Effector memory CD8-positive, alpha-beta T cell (primary cell): ENCODE measurements around the gene PRKD1.
"Not testable (repeated sequence)": the region's sequence is repeated elsewhere in the genome, so short reads cannot be mapped to it uniquely, and the experiment has no call there.

Source experiments
- ATAC-seq: fragments of 150-1000 bp; cut with Tn5 transposase; replicated peaks from 2 replicates; pipeline ENCODE4 v1.10.0; 2021; ENCODE audit warnings: mild to moderate bottlenecking, moderate library complexity
- DNase-seq, 3 experiments: peaks; one replicate each; pipeline ENCODE4 v3.0.0; 2021
- H3K27ac Mint-ChIP-seq, 2 donors: one replicate each; pipeline ENCODE4 v1.8.0; 2022; ENCODE audit warnings: mild to moderate bottlenecking in 2 of 2, mixed read lengths in 2 of 2, moderate library complexity in 2 of 2
- H3K27me3 Mint-ChIP-seq, 2 donors: one replicate each; pipeline ENCODE4 v1.8.0; 2022; ENCODE audit warnings: mixed read lengths in 2 of 2
- H3K36me3 Mint-ChIP-seq: one replicate; pipeline ENCODE4 v1.8.0; 2022; ENCODE audit warnings: mild to moderate bottlenecking, moderate library complexity, mixed read lengths; ENCODE audit not compliant: insufficient read depth
- H3K4me1 Mint-ChIP-seq, 2 donors: one replicate each; pipeline ENCODE4 v1.8.0; 2022; ENCODE audit warnings: low read depth in 2 of 2, mixed read lengths in 2 of 2
- H3K4me3 Mint-ChIP-seq, 2 donors: one replicate each; pipeline ENCODE4 v1.8.0; 2022; ENCODE audit warnings: mild to moderate bottlenecking in 2 of 2, mixed read lengths in 2 of 2, moderate library complexity in 2 of 2
- H3K9me3 Mint-ChIP-seq, 2 donors: one replicate each; pipeline ENCODE4 v1.8.0; 2022; ENCODE audit warnings: mixed read lengths in 2 of 2

Gene PRKD1

GRCh38 chr14:29798108-29798663, 129.5 kb downstream of the PRKD1 start:
- Mint-ChIP-seq H3K27me3 (no peaks in the 10 kb centered on the region), H3K4me1 (no peaks in the 10 kb centered on the region), H3K36me3 (no peaks in the 10 kb centered on the region), H3K4me3 (no peak overlapping the region), H3K9me3 (peaks cover 3 to 13% of the 10 kb centered on the region in 2 donors), H3K27ac (no peak overlapping the region)
- ATAC-seq (no peak), DNase-seq (no peak)

DNA sequence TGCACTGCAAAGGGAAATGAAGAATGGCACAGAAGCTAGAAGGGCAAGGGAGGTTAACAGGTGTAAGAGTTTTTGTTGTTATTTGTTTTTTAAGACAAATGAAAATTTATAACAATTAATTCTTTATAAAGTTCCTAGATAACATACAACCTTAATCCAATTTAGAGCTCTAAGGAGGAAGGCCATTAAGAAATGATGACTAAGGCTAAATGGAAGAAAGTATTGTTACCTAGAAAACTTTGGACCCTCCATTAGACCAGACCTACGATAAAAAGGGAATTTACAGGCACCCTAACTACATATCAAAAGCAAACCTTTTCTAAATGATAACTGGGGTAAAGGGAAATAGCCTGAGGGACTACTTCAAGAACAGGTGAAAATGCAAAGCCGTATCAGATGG, 130.8 kb downstream of the PRKD1 start:
- H3K36me3 Mint-ChIP-seq, result no peaks in the 10 kb centered on the region
- no peaks in the 10 kb centered on the region for H3K27me3 Mint-ChIP-seq
- DNase-seq (no peak), ATAC-seq (no peak)
- no peak overlapping the region for H3K4me3 Mint-ChIP-seq
- peaks cover 3 to 13% of the 10 kb centered on the region in 2 donors for H3K9me3 Mint-ChIP-seq
- no peak overlapping the region for H3K27ac Mint-ChIP-seq
- no peaks in the 10 kb centered on the region for H3K4me1 Mint-ChIP-seq

- H3K36me3 Mint-ChIP-seq, result no peaks in the 10 kb centered on the region
- peaks cover 8 to 18% of the 10 kb centered on the region in 2 donors for H3K9me3 Mint-ChIP-seq
- no peaks in the 10 kb centered on the region for H3K27me3 Mint-ChIP-seq
- DNase-seq, result no peak
- ATAC-seq, result no peak
- no peaks in the 10 kb centered on the region for H3K4me1 Mint-ChIP-seq
- H3K27ac Mint-ChIP-seq, result no peak overlapping the region
- no peak overlapping the region for H3K4me3 Mint-ChIP-seq
Measured at GRCh38 chr14:29789475-29789874, 138.2 kb downstream of the PRKD1 start.

- Mint-ChIP-seq H3K27ac (no peak overlapping the region), H3K9me3 (peaks cover 10 to 19% of the 10 kb centered on the region in 2 donors)
Measured at GRCh38 chr14:29788093-29788492, 139.6 kb downstream of the PRKD1 start.

DNA sequence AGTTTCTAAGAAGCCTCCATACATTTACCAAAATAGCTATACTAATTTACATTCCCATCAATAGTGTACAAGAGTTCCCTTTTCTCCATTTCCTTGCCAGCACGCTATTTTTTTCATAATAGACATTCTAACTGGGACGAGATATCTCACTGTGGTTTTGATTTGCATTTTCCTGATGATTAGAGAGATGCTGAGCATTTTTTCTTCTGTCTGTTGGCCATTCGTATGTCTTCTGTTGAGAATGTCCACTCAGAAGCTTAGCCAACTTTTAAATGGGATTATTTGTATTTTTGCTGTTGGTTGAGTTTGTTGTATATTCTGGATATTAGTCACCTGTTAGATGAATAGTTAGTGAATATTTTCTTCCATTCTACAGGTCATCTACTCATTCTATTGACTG, 144.1 kb downstream of the PRKD1 start:
- no peak for DNase-seq
- Mint-ChIP-seq H3K27ac (no peak overlapping the region), H3K36me3 (no peaks in the 10 kb centered on the region), H3K27me3 (no peaks in the 10 kb centered on the region), H3K4me1 (no peaks in the 10 kb centered on the region), H3K9me3 (peaks cover 8 to 23% of the 10 kb centered on the region in 2 donors), H3K4me3 (no peak overlapping the region)
- no peak for ATAC-seq

More at GRCh38 chr14:29788093-29788492, 139.6 kb downstream of the PRKD1 start:
- Mint-ChIP-seq H3K36me3 (no peaks in the 10 kb centered on the region), H3K4me1 (no peaks in the 10 kb centered on the region), H3K4me3 (no peak overlapping the region), H3K27me3 (no peaks in the 10 kb centered on the region)
- DNase-seq (no peak), ATAC-seq (no peak)

DNA sequence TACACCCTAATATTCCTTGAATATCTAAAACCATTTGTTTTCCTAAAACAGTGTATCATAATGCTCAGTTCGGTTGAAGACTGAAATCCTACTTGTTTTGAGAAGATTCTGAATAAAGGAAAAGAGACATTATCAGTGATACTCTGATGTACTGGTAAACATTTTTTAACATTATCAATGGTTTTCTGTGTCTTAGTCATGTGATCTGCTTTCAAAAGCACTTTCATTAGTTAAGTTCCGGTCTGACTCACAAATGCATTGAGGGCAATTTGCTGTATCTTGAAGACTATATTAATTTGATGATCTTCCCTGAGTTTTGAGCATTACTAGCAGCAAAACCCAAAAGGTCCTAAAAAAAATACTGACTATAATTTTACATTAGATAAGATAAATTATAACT, 145.6 kb downstream of the PRKD1 start:
- Mint-ChIP-seq H3K36me3 (no peaks in the 10 kb centered on the region), H3K4me3 (no peak overlapping the region), H3K9me3 (peaks cover 12 to 34% of the 10 kb centered on the region in 2 donors), H3K4me1 (no peaks in the 10 kb centered on the region), H3K27me3 (no peaks in the 10 kb centered on the region), H3K27ac (no peak overlapping the region)
- DNase-seq (no peak), ATAC-seq (no peak)

DNA sequence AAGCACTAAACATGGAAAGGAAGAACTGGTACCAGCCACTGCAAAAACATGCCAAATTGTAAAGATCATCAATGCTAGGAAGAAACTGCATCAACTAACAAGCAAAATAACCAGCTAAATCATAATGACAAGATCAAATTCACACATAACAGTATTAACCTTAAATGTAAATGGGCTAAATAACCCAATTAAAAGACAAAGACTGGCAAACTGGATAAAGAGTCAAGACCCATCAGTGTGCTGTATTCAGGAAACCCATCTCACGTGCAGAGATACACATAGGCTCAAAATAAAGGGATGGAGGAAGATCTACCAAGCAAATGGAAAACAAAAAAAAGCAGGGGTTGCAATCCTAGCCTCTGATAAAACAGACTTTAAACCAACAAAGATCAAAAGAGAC, 150.5 kb downstream of the PRKD1 start:
- H3K9me3 Mint-ChIP-seq, result peaks cover 12 to 31% of the 10 kb centered on the region in 2 donors
- not testable (repeated sequence) for H3K4me3 Mint-ChIP-seq, H3K27me3 Mint-ChIP-seq, ATAC-seq, H3K27ac Mint-ChIP-seq, H3K36me3 Mint-ChIP-seq, H3K4me1 Mint-ChIP-seq, DNase-seq

- H3K4me1 Mint-ChIP-seq, result no peaks in the 10 kb centered on the region
- H3K27me3 Mint-ChIP-seq, result no peaks in the 10 kb centered on the region
- no peak overlapping the region for H3K4me3 Mint-ChIP-seq
- H3K27ac Mint-ChIP-seq, result no peak overlapping the region
- H3K36me3 Mint-ChIP-seq, result no peaks in the 10 kb centered on the region
- H3K9me3 Mint-ChIP-seq, result peaks cover 18 to 41% of the 10 kb centered on the region in 2 donors
- ATAC-seq (no peak), DNase-seq (no peak)
Measured at GRCh38 chr14:29773990-29774389, 153.7 kb downstream of the PRKD1 start.

- H3K36me3 Mint-ChIP-seq, result no peaks in the 10 kb centered on the region
- peaks cover under 1 to 18% of the 10 kb centered on the region in 2 donors for H3K9me3 Mint-ChIP-seq
- ATAC-seq, result no peak
- H3K4me1 Mint-ChIP-seq, result no peaks in the 10 kb centered on the region
- H3K27me3 Mint-ChIP-seq, result no peaks in the 10 kb centered on the region
- no peak overlapping the region for H3K4me3 Mint-ChIP-seq
- H3K27ac Mint-ChIP-seq, result no peak overlapping the region
- DNase-seq, result no peak
Measured at GRCh38 chr14:29763342-29763858, 164.2 kb downstream of the PRKD1 start.

DNA sequence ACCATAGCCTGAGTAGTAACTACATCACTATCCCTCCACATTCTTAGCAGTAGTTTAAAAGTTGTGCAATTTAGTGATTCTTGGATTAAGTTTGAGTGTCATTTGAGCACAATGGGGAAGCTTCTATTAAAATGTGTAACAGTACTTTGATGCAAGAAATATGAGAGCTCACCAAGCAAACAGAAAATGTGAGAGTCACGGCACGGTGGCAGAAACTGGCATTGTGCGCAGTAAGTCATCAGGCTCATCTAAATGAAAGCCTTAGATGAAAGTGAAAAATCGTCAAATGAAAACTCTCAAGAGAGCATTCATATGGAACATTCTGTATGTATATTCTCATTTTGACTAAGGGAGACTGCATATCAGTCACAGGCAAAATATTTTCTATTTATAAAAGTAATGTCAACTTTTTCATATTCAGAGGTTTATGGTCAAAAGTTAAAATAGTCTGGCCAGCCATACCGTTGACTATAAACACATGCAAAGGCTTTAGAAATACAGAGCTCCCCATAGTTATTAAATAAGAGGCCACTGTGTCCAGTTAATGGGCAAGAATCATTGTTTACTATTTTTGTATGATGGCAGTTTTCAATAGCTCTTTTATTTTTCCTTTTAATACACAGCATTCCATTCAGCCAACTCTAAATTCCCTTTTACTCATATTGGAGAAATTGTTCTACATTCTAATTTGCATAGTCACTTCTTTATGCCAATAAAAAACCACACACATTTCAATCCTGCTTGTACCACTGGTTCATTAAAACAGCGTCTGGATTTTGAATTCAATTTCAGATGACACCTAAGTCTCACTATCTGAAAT, 167.9 kb downstream of the PRKD1 start:
- Mint-ChIP-seq H3K36me3 (no peaks in the 10 kb centered on the region), H3K27ac (no peak overlapping the region), H3K4me3 (no peak overlapping the region), H3K27me3 (no peaks in the 10 kb centered on the region), H3K4me1 (no peaks in the 10 kb centered on the region), H3K9me3 (peaks cover 9 to 21% of the 10 kb centered on the region in 2 donors)
- DNase-seq (no peak), ATAC-seq (no peak)

DNA sequence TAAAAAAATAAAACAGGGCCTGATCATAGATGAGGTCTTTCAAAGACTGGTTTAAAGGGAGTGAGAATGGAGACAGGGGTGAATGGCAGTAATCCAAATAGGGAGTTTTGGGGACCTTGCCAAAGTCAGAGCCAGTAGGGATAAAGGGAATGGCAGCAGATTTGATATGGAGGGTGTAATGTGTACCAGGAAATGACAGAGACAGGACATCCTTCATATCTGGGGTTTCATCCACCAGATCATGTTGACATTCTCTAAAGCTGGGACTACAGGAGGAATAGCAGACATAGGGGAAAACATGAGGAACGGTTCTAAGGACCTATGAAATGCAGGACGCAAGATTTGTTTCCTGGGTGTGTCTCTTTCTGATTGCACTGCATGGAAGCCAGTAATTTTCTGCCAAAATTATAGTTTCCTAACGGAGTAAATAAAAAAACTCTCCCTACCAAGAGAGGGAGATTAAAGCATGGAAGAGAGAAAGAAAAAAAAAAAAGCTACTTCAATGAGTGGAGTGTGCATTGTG, 169.9 kb downstream of the PRKD1 start:
- H3K4me1 Mint-ChIP-seq, result no peaks in the 10 kb centered on the region
- H3K4me3 Mint-ChIP-seq, result no peak overlapping the region
- H3K27me3 Mint-ChIP-seq, result no peaks in the 10 kb centered on the region
- DNase-seq (no peak), ATAC-seq (no peak)
- H3K9me3 Mint-ChIP-seq, result peaks cover 11 to 16% of the 10 kb centered on the region in 2 donors
- no peak overlapping the region for H3K27ac Mint-ChIP-seq
- H3K36me3 Mint-ChIP-seq, result no peaks in the 10 kb centered on the region

DNA sequence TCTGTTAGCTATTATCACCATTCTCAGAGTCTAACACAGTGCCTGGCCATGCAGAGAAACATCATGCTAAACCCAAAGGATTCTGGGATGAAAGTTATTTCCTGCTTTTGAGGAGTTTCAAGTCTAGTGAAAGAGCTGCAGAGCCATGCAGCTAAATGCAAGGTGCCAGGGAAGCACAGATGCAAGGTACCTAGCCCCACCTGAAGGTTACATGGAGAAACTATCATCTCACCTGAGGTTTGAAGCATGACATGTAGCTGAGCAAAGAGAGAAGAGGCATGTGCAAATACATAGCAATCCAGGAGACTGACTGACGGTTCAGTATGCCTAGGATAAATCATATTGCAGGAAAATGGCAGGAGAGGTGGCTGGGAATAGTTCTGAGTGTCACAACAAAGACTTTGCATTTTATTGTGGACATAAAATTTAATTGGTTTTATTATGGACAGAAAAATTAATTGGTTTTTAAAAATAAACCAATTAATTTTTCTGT, 170.4 kb downstream of the PRKD1 start:
- no peaks in the 10 kb centered on the region for H3K27me3 Mint-ChIP-seq
- H3K9me3 Mint-ChIP-seq, result peaks cover 11 to 16% of the 10 kb centered on the region in 2 donors
- ATAC-seq (no peak), DNase-seq (no peak)
- no peaks in the 10 kb centered on the region for H3K4me1 Mint-ChIP-seq
- H3K4me3 Mint-ChIP-seq, result no peak overlapping the region
- no peaks in the 10 kb centered on the region for H3K36me3 Mint-ChIP-seq
- H3K27ac Mint-ChIP-seq, result no peak overlapping the region

GRCh38 chr14:29756019-29756385, 171.6 kb downstream of the PRKD1 start:
- H3K4me1 Mint-ChIP-seq, result no peaks in the 10 kb centered on the region
- no peak overlapping the region for H3K27ac Mint-ChIP-seq
- H3K4me3 Mint-ChIP-seq, result no peak overlapping the region
- DNase-seq (no peak), ATAC-seq (no peak)
- H3K36me3 Mint-ChIP-seq, result no peaks in the 10 kb centered on the region
- peaks cover 11 to 25% of the 10 kb centered on the region in 2 donors for H3K9me3 Mint-ChIP-seq
- H3K27me3 Mint-ChIP-seq, result no peaks in the 10 kb centered on the region
